A172 (cell line): ENCODE results near the gene BPIFB2. TPM values are rescaled to one million over a fixed set of nuclear protein-coding genes. Genes with fewer than 3 reads are reported as not detected.
"Not testable (repeated sequence)": the region's sequence is repeated elsewhere in the genome, so short reads cannot be mapped to it uniquely, and the experiment has no call there.

Source experiments
- DNase-seq: peaks from one replicate; pipeline ENCODE4 v3.0.0-alpha.2; 2015; ENCODE audit warnings: low spot score
- total RNA-seq: library from RNA; depleted of rRNA; stranded (reverse); fragments of >200 nt; shearing (Covaris generic); gene quantifications from 2 replicates; pipeline ENCODE4 v1.2.3, GENCODE V29; 2014

The BPIFB2 gene
- total RNA-seq, 1 experiment from 2014 or later = not detected

DNA sequence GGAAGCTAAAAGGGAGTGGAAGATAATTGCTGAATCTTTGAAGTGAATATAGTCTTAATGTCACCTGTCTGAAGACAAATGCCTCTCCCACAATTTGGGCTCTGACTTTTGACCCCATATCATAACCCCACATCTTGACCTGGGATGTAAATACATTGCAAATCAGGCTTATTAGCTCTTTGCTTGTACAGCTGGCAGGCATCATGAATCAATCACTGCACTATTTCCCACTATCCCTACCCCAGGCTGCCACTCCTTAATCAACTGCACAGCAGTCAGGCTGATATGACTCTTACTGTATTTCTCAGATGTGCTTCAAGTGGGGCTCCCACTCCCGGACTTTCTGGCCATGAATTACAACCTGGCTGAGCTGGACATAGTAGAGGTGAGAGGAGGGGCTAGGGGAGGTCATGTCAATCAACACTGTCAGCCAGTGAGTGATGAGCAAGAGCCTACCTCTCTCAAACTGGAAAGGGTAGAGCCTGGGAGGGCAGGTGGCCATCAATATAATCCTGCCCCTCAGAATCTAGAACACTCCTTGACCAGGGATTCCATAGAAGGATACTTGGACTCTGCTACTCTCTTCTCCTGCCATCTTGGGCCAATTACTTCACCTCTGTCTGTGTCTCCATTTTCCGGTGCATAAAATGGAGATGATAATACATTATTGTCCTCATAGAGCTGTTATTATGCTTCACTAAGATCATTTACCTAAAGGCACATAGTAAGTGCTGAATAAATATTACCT lies 35.7 kb downstream of the BPIFB2 start:
- no peak for DNase-seq

DNA sequence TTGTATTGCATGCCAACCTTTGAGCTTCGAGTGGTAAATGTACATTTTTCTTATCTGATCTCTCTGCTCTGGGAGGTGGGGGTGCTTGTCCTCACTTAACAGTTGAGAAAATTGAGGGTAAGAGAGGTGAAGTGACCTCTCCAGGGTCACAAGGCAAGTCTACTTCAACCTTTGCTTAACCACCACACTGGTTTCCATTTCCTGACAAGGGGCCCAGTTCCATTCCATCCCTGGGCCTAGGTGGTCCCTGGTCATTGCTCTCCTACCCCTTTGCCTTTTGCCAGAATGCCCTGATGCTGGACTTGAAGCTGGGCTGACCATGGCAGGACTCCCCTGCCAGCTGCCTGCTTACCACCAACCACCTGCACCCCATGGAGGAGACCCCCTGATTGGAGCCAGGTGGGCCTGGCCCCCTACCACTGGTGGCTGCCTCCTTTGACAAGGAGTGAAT lies 36.3 kb downstream of the BPIFB2 start:
- DNase-seq = no peak

GRCh38 chr20:33045129-33045721 lies 37.7 kb downstream of the BPIFB2 start:
- DNase-seq = not testable (repeated sequence)

DNA sequence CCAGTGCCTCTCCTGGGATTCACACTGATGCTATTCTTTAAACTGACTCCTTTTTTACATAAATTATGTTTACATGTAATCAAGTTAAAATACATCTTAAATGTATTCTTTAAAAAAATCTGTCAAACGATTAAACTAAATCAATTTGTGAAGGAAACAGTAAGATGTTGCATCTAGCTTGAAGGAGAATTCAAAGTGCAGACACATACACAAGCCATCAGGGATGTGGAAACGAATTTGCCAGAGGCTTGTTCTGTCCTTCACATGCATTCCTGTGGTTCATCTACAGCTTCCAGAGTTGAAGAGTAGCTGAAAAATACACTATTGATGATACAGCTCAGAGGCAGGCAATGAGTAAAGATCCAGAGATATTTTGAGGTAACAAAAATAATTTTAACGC lies 38.9 kb downstream of the BPIFB2 start:
- DNase-seq = no peak

DNA sequence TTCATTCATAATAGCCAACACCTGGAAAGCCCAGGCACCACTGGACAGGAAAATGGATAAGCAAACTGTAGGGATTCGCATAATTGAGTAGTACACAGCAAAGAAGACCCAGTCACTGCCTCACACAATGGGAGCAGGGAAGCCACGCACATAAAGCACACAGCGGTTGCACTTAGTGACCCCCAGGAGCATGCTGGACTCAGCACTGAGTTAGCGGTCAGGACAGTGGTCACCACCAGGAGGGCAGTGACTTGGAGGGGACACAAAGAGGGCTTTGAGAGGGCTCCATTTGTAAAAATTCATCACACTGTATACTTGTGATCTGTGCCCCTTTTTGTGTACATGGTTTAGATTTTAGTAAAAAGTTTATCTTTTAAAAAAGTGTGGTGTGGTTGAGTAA lies 43.8 kb downstream of the BPIFB2 start:
- no peak for DNase-seq

DNA sequence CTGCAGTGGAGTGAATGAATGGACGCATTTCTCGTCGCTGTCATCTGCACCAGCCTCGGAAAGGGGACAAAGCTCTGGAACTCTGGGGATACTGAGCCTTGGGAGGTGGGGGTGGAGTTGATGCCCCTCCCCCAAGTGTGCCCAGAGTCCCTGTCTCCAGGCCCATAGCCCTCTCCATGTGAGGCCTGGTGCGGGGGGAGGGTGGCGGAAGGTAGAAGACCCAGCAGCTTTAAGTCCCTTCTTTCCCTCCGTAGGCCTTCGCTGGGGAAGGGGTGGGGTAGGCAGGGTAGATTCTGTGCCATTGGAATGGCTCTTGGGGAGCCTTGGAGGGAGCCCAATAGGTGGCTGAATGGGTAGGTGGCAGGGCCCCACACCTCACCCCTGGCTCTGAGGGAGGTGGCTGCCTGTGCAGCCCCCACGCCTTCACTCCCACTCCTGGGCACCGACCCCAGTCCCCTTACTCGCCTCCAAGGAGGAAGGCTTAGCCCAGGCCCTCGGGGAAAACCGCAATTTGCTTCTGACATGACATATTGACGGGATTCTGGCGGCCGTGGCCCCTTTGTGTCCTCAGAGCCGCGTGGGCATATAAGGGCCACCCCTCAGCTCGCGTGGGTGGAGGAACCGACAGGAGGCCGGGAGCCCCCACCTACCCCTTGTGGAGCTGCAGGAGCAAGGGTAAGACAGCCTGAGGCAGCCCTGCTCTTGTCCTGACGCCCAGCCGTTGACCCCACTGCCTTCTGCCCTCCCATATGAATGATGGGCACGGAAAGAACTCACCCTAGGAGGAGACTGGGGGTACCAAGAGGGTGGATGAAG lies 46.0 kb downstream of the BPIFB2 start, which contains the start of gene BPIFB3:
Gene BPIFB3 (plus strand): TSS at position 613 of the 816 bp plus-strand sequence. CDS start 1,533 bp downstream, outside the sequence.
- no peak for DNase-seq

DNA sequence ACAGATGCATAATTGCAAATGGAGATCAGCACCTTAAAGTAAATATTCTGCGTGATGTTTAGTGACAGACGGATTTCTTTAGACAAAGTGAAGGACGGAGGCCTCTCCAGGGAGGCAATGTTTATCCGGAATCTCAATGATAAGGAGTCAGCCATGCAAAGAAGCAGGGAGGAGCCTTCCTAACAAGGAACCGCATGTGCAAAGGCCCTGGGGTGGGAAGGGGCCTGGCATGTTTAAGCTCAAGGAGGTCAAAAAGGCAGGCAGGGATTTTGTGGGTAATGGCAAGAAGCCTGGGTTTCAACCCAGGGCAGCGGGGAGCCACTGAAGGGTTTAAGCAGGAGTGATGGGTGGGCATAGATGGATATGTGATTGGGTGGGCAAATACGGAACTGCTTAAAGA lies 46.9 kb downstream of the BPIFB2 start:
- no peak for DNase-seq

GRCh38 chr20:33054791-33055190 lies 47.3 kb downstream of the BPIFB2 start:
- no peak for DNase-seq

GRCh38 chr20:33059136-33059535 lies 51.6 kb downstream of the BPIFB2 start:
- no peak for DNase-seq

GRCh38 chr20:33059741-33060390 lies 52.4 kb downstream of the BPIFB2 start:
- DNase-seq = no peak

DNA sequence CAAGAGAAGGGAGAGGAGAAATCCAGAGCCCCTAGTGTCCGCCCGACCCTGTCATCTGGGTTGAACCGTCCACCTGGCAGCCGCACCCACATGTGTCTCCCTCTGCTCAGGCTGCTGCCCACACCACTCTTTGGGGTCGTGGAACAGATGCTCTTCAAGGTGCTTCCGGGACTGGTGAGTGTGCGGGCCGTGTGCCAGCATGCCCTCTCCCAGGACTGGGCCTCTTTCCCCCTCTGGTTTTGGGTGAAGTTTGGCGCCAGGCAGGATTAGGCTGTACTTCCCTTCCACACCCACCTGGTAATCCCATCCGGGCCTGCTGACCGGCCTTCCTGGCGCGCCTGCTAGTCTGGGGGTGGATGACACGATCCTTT lies 54.1 kb downstream of the BPIFB2 start:
- DNase-seq = no peak

DNA sequence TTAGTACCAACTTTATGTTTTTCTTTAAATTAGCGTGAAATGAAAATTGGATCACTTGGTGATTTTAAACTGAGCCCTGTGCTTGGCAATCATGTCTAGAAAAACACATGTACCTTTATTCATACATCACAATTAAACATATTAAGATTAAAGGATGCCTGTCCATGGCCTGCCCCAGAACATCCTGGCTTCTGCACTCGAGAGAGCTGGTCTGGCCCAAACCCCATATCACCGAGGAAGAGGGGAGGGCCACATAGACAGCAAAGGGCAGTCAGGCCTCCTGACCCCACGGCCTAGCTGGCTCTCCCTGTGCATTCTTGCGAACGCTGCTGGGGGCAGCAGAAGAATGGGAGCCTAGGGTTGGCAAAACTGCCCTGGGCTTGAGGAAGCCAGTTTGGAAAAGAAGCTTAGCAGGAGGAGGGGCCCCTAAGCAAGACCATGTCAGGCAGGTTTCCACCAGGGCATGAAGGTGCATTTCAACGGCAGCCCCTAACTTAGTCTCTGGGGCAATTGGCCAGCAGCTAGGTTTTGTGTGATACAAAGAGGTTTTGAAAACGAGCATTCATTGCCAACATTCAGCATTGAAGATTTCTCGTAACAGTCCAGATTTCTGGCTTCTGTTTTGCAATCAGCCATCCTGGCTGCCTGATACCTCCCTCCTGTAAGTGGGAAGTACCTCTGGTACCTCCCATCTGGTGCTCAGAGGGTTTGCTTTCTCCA lies 54.8 kb downstream of the BPIFB2 start:
- no peak for DNase-seq

- DNase-seq = no peak
Observed at GRCh38 chr20:33062825-33063149, 55.3 kb downstream of the BPIFB2 start.

DNA sequence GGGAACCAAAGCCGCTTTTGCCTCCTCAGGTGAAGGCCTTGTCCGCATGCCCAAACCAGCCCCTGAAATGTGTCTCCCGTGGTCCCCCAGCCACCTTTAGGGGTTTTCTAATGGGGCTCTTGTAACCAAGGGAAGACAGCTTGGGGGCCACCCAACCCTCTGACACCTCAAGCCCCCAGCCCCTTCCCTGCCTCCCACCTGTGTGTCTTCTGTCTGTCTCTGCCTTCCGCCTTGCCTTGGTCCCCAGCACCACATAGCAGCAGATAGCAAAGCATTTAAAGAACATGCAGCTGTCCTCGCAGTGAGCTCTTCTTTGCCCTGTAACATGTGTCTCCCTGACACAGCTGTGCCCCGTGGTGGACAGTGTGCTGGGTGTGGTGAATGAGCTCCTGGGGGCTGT lies 55.8 kb downstream of the BPIFB2 start:
- DNase-seq = no peak

DNA sequence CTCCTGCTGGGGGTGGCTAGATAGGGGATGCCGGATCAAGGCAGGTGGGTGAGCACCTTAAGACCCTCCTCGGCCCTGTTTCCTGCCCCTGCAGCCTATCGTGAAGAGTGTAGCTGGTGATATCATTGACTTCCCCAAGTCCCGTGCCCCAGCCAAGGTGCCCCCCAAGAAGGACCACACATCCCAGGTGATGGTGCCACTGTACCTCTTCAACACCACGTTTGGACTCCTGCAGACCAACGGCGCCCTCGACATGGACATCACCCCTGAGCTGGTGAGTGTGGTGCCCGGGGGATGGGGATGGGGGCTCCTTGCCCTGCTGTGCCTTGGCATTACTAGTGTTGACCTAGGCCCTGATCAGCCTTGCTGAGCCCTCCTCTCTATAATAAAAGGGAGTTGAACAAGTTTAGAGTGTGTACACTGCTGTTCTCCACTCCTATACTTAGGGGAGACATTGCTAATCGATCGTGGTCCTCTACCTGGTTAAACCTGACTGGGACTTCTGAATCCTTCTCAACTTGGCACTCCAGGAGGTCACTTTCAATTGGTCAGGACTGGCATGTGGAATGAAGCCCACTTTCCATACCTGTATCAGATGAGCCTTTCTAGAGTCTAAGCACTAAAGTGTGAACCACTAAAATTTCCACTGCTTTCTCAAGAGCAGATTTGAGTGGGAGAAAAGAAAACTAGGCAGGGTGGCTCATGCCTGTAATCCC lies 57.2 kb downstream of the BPIFB2 start:
- DNase-seq = no peak

- no peak for DNase-seq
Observed at GRCh38 chr20:33065785-33066184, 58.3 kb downstream of the BPIFB2 start.

DNA sequence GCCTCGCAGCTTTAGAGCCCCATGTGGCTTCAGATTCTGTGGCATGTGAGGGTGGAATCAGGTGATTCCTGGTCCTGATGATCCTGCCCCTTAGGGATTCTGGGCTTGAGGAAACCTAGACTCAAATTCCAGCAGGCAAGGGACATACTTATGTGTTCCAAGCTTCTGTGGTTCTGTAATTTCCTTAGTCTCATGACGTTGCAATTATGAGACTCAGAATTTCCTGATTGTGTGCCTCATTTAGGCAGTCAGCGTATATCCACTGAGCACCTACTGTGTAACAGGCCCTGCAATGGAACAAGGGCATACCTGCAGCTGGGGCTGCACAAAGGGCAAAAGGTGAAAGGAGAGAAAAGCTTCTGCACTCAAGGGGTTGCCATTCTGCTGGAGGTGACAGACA lies 60.3 kb downstream of the BPIFB2 start:
- DNase-seq = no peak

DNA sequence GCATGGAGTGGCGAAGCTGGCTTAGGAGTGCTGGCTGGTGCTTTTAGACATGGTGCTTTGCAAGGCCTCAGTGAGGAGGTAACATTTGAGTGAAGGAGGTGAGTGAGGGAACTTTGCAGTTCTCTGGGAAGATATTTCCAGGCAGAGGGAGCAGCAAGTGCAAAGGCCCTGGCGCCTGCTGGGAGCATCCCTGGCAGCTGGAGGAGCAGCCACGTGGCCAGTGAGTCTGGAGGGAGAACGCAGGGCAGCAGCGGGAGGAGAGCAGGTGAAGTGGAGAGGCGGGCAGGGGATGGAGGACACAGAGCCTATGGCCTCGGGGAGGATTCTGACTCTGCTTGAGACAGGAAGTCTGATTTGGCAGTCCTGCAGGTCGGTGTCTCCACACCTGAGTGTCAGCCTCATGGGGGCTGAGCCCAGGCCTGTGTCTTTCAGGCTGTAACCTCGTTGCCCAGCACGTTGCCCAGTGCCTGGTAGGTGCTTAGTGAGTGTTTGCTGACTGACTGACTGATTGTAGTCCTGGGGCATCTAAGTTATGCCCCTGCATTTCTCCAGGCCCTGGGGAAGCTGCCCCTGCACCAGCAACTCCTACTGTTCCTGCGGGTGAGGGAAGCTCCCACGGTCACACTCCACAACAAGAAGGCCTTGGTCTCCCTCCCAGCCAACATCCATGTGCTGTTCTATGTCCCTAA lies 60.9 kb downstream of the BPIFB2 start:
- DNase-seq = no peak

DNA sequence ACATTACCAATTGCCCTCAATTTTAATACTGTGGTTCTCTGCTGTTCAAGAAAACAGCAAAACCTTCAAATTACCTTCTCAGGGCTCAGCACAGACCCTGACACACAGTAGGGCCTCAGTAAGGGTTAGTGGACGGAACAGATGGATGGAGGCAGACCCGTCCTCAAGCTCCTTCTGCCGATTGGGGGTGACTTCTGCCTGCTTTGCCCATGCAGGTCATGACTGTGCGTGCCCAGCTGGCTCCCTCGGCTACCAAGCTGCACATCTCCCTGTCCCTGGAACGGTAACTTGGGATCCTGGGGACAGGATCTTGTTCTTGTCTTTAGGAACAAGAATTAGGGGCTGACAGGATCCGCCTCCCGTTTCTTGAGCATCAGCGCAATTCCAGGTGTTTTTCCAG lies 62.2 kb downstream of the BPIFB2 start:
- no peak for DNase-seq
